Measurements from ENCODE around the gene TNK2. TPM values are rescaled to one million over a fixed set of nuclear protein-coding genes. Genes with fewer than 3 reads are reported as not detected.

Gene TNK2
- total RNA-seq, 4 donors from 2014 or later, result 40.5 to 54.0 (median 49.3) TPM

DNA sequence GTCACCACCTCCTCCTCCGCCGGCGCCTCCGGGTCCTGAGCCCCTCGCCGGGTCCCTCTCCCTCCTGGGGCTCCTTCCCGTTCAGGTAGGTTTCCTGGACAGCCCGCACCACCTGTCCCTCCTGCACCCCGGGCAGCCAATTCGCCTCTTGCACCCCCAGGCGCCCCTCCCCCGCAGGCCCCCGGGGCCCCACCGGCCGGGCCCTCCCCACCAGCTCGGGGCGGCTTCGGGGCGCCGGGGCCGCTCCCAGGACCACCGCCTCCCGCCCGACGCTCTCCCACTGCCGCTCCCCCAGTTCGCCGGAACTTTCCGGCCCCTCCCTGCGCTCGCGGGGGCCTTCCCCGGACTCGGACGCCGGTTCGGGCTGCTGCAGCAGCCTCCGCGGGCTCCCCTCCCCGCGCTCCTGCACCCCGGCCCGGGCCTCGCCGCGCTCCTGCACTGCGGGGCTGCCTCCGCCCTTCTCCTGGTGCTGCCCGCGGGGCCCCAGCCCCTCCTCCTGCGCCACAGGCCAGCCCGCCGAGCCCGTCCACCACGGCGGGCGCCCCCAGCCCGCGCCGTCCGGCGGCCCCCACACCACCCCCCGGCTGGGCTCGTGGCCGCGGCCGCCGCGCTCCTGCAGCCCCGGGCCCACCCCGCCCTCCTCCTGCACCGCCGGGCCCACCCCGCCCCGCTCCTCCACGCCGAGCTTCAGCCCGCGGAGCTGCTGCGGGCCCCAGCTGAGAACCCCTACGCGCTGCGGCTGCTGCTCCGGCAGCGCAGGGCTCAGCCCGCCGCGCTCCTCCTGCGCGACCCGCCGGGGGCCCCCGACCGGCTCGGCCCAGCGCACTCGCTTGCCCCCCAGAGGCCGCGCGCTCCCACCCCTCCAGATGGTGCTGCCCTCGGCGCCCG lies 587 bp upstream of the TNK2 start:
- DNase-seq (peak in 1 of 2 donors; percentile 32), ATAC-seq (peak in 1 of 2 donors; percentile 5)
- intact Hi-C loops (cut with DNase I; ENCODE audit: low total_unique reads) (loop anchor here (2.0 to 5.0 kb wide), 2 partner anchors 14 to 1212 kb away; no protein-coding TSS in a partner anchor), in situ Hi-C loops (cut with MboI; ENCODE audit: low sequenced_read_pairs in 4 of 4) (no loop called here)
- peak overlapping the region; percentile 95 to 99 (median 98) for H3K27ac ChIP-seq
- no peaks in the 10 kb centered on the region for H3K27me3 ChIP-seq
- no peaks in the 10 kb centered on the region for H3K9me3 ChIP-seq
- H3K4me3 ChIP-seq, result peak overlapping the region; percentile 70 to 78 (median 74)
- TF ChIP-seq POLR2A (IDR thresholded peaks at IDR 0.05), result no peak
- TF ChIP-seq, protein P1, sequence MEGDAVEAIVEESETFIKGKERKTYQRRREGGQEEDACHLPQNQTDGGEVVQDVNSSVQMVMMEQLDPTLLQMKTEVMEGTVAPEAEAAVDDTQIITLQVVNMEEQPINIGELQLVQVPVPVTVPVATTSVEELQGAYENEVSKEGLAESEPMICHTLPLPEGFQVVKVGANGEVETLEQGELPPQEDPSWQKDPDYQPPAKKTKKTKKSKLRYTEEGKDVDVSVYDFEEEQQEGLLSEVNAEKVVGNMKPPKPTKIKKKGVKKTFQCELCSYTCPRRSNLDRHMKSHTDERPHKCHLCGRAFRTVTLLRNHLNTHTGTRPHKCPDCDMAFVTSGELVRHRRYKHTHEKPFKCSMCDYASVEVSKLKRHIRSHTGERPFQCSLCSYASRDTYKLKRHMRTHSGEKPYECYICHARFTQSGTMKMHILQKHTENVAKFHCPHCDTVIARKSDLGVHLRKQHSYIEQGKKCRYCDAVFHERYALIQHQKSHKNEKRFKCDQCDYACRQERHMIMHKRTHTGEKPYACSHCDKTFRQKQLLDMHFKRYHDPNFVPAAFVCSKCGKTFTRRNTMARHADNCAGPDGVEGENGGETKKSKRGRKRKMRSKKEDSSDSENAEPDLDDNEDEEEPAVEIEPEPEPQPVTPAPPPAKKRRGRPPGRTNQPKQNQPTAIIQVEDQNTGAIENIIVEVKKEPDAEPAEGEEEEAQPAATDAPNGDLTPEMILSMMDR (IDR thresholded peaks at IDR 0.05 in 4 of 5, conservative IDR thresholded peaks at IDR 0.05 in 1 of 5), result no peak
- H3K4me1 ChIP-seq, result peaks cover 29 to 47% of the 10 kb centered on the region in 2 donors
- H3K36me3 ChIP-seq, result no peaks in the 10 kb centered on the region

DNA sequence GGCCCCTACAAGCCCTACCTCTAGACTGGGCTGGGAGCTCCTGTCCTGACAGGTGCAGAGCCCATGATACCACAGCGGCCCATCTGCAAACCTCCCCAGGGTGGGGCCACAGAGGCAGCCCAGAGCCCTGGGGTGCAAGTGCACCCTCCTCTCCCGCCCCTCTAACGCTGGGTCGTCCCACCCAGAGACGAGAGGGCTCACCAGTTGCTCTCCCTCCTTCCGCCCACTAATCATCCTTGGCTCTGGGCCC lies 742 bp downstream of the TNK2 start:
- Histone ChIP-seq H3K36me3 (no peaks in the 10 kb centered on the region), H3K27me3 (no peaks in the 10 kb centered on the region), H3K9me3 (no peaks in the 10 kb centered on the region), H3K4me1 (peaks cover 39 to 58% of the 10 kb centered on the region in 2 donors), H3K27ac (peak overlapping the region; percentile 95 to 99 (median 98)), H3K4me3 (peak overlapping the region; percentile 62 to 78 (median 74))
- TF ChIP-seq, protein P1 (IDR thresholded peaks at IDR 0.05 in 4 of 5, conservative IDR thresholded peaks at IDR 0.05 in 1 of 5), result no peak
- peak; percentile 88 to 90 for TF ChIP-seq POLR2A (IDR thresholded peaks at IDR 0.05)
- ATAC-seq (no peak), DNase-seq (no peak)
- in situ Hi-C loops (cut with MboI; ENCODE audit: low sequenced_read_pairs in 4 of 4) (no loop called here), intact Hi-C loops (cut with DNase I; ENCODE audit: low total_unique reads) (loop anchor here (5.0 kb wide), 1 partner anchor 1210 kb away; no protein-coding TSS in a partner anchor)

- TF ChIP-seq POLR2A (IDR thresholded peaks at IDR 0.05), result no peak
- TF ChIP-seq, protein P1 (IDR thresholded peaks at IDR 0.05 in 4 of 5, conservative IDR thresholded peaks at IDR 0.05 in 1 of 5), result no peak
- H3K27me3 ChIP-seq, result no peaks in the 10 kb centered on the region
- in situ Hi-C loops (cut with MboI; ENCODE audit: low sequenced_read_pairs in 4 of 4) (no loop called here), intact Hi-C loops (cut with DNase I; ENCODE audit: low total_unique reads) (loop anchor here (5.0 kb wide), 1 partner anchor 1210 kb away; no protein-coding TSS in a partner anchor)
- H3K4me3 ChIP-seq, result peak overlapping the region; percentile 62 to 78 (median 74)
- no peaks in the 10 kb centered on the region for H3K36me3 ChIP-seq
- ATAC-seq (peak; percentile 28 to 39), DNase-seq (peak; percentile 67 to 78)
- H3K9me3 ChIP-seq, result no peaks in the 10 kb centered on the region
- peaks cover 45 to 64% of the 10 kb centered on the region in 2 donors for H3K4me1 ChIP-seq
- peak overlapping the region; percentile 95 to 99 (median 98) for H3K27ac ChIP-seq
Observed at GRCh38 chr3:195906865-195907683, 1.3 kb downstream of the TNK2 start.

DNA sequence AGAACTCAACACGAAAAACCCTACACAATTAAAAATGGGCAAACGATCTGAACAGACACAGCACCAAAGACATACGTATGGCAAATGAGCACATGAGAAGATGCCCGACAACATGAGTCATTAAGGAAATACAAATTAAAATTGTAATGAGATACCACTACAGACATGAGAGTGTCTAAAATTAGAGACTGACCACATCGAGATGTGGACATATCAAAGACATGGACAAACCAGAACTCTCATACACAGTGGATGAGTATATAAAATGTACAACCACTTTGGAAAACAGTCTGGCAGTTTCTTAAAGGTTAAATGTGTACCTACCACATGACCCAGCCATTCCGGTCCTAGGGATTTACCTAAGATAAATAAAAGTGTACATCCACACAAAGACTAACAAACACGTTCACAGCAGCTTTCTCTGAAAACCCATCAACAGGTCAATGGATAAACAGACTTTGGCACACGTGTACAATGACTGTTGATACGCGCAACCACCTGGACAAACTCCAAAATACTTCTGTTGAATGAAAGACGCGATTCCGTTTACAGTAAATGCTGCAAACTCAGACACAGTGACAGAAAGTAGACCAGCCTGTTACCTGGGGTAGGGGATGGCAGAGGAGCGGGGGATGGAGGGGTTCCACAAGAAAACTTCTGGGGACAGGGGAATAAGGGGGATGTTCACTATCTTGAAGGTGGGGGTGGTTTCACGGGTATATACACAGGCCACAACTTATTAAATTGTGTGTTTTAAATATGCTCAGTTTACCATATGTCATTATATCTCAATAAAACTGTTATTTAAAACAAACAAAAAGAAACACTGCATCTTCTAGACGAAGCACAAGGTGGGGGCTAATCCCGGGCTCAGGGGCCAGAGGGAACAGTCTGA lies 2.1 kb downstream of the TNK2 start:
- H3K27ac ChIP-seq, result peak overlapping the region; percentile 95 to 99 (median 98)
- peaks cover 53 to 71% of the 10 kb centered on the region in 2 donors for H3K4me1 ChIP-seq
- peak in 1 of 2 donors; percentile 25 for DNase-seq

More for the DNA sequence above, 2.1 kb downstream of the TNK2 start:
- H3K4me3 ChIP-seq, result peak overlapping the region; percentile 62 to 78 (median 74)
- in situ Hi-C loops (cut with MboI; ENCODE audit: low sequenced_read_pairs in 4 of 4) (no loop called here), intact Hi-C loops (cut with DNase I; ENCODE audit: low total_unique reads) (loop anchor here (5.0 kb wide), 1 partner anchor 1209 kb away; no protein-coding TSS in a partner anchor)
- TF ChIP-seq, protein P1 (IDR thresholded peaks at IDR 0.05 in 4 of 5, conservative IDR thresholded peaks at IDR 0.05 in 1 of 5), result no peak
- TF ChIP-seq POLR2A (IDR thresholded peaks at IDR 0.05), result peak; percentile 70 to 79
- ATAC-seq, result peak; percentile 52 to 66
- no peaks in the 10 kb centered on the region for H3K9me3 ChIP-seq
- H3K27me3 ChIP-seq, result no peaks in the 10 kb centered on the region
- H3K36me3 ChIP-seq, result no peaks in the 10 kb centered on the region

Measured in gastrocnemius medialis (tissue), 4 donors.